Measurements from ENCODE around the gene GBA2. TPM values are rescaled to one million over a fixed set of nuclear protein-coding genes. Genes with fewer than 3 reads are reported as not detected.

Gene GBA2
- total and polyA plus RNA-seq, 2 experiments from 2014 or later = 32.1 to 80.1 TPM

GRCh38 chr9:35738186-35738585, 10.8 kb downstream of the GBA2 start:
- Histone ChIP-seq H4K20me1 (replicated peaks; ENCODE audit: insufficient read depth) (peaks cover 26% of the 10 kb centered on the region), H3K79me2 (replicated peaks; ENCODE audit: insufficient read depth) (peaks cover 10% of the 10 kb centered on the region; the same call in 1 of the 2 replicates), H3K9me2 (ENCODE audit: insufficient read depth) (no peaks in the 10 kb centered on the region), H3K36me3 (ENCODE audit: insufficient read depth) (peaks cover 43% of the 10 kb centered on the region), H2AFZ (no peak overlapping the region), H3K4me1 (ENCODE audit: insufficient read depth) (no peaks in the 10 kb centered on the region), H3K27me3 (ENCODE audit: insufficient read depth) (no peaks in the 10 kb centered on the region), H3K4me3 (no peak overlapping the region), H3K4me2 (no peak overlapping the region), H3K27ac (ENCODE audit: low read depth) (no peak overlapping the region), H3F3A (replicated peaks; ENCODE audit: low read depth) (peaks cover 11% of the 10 kb centered on the region; the same call in 1 of the 2 replicates)
- Mint-ChIP-seq H3K27ac (no peak overlapping the region), H3K4me1 (peaks cover 3% of the 10 kb centered on the region), H3K9me3 (no peaks in the 10 kb centered on the region; the same call in 2 of the 3 replicates), H3K4me3 (no peak overlapping the region), H3K36me3 (ENCODE audit: low read depth) (peaks cover 85% of the 10 kb centered on the region), H3K27me3 (ENCODE audit: insufficient read depth, low read depth, poor library complexity) (peaks cover 1% of the 10 kb centered on the region)
- TF ChIP-seq CREB1 (CRISPR knock-in tag; IDR thresholded peaks at IDR 0.05; ENCODE audit: low read depth) (no peak), EZH2 (IDR thresholded peaks at IDR 0.05; ENCODE audit: low read depth, unreplicated experiment) (no peak), JUNB (IDR thresholded peaks at IDR 0.05; ENCODE audit: unreplicated experiment) (no peak), EZH2phosphoT487 (IDR thresholded peaks at IDR 0.05; ENCODE audit: unreplicated experiment) (no peak), ETS1 (IDR thresholded peaks at IDR 0.05) (no peak), POLR2AphosphoS5 (IDR thresholded peaks at IDR 0.05; ENCODE audit: low read depth) (no peak), STAT1 (IDR thresholded peaks at IDR 0.05; ENCODE audit: unreplicated experiment) (no peak), ZNF114 (CRISPR knock-in tag; IDR thresholded peaks at IDR 0.05) (no peak), ZNF331 (CRISPR knock-in tag; IDR thresholded peaks at IDR 0.05; ENCODE audit: low read depth) (no peak), CTCF (conservative IDR thresholded peaks at IDR 0.05; ENCODE audit: low read depth in 2 of 2) (no peak), REST (IDR thresholded peaks at IDR 0.05; ENCODE audit: unreplicated experiment) (no peak), NANOG (IDR thresholded peaks at IDR 0.05; ENCODE audit: borderline replicate concordance) (no peak), ZNF462 (CRISPR knock-in tag; IDR thresholded peaks at IDR 0.05) (no peak)
- DNase-seq (ENCODE audit: low spot score) (no peak), ATAC-seq (no peak)

All from GM23338 (cell line).